Measurements from ENCODE around the gene POU6F1.
"Not testable (repeated sequence)": the region's sequence is repeated elsewhere in the genome, so short reads cannot be mapped to it uniquely, and the experiment has no call there.

The POU6F1 gene, protein sequence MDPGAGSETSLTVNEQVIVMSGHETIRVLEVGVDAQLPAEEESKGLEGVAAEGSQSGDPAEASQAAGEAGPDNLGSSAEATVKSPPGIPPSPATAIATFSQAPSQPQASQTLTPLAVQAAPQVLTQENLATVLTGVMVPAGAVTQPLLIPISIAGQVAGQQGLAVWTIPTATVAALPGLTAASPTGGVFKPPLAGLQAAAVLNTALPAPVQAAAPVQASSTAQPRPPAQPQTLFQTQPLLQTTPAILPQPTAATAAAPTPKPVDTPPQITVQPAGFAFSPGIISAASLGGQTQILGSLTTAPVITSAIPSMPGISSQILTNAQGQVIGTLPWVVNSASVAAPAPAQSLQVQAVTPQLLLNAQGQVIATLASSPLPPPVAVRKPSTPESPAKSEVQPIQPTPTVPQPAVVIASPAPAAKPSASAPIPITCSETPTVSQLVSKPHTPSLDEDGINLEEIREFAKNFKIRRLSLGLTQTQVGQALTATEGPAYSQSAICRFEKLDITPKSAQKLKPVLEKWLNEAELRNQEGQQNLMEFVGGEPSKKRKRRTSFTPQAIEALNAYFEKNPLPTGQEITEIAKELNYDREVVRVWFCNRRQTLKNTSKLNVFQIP

DNA sequence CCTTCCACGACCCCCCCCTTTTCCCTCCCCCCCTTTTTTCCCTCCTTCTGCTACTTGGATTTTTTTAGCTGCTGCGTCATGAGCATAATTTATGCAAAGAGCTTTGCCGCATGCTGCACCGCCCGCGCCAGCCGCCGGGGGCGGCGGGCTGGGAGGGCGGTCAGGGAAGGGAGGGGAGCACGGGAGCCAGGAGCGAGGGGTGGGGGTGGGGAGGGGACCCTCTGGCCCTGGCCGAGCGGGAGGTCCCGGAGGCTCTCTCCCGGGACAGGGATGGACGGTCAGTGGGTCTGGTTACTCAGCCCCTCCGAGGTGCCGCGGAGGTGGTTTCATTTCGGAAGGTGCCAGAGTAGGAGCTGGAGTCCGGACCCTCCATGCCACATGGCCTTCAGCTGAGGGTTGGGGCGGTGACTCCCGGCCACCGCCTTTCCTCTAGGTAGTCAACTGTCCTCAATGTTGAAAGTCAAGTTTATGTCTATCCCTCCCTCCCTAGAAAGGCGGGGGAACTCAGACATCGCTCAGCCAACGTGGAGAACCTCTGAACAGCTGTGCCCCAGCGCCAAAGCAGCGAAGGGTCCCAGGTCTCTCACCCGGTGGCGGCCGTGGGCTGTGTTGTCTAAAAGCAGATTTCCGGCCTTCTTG lies at the start of gene POU6F1:
POU6F1 (minus strand) TSS at position 95 of the 639 bp plus-strand sequence. CDS start 11,226 bp downstream, outside the sequence.
- DNase-seq: peak; percentile 83

DNA sequence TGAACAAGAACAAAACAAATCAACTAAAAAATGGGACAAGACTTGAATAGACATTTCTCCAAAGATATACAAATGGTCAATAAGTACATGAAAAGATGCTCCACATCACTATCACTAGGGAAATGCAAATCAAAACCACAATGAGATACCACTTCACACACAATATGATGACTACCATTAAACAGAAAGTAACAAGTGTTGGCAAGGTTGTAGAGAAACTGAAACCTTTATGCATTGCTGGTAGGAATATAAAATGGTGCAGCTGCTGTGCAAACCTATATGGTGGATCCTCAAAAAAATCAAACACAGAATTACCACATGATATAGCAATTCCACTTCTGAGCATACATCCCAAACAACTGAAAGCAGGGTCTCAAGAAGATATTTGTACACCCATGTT lies 47.2 kb upstream of the POU6F1 start:
- no peak for DNase-seq

DNA sequence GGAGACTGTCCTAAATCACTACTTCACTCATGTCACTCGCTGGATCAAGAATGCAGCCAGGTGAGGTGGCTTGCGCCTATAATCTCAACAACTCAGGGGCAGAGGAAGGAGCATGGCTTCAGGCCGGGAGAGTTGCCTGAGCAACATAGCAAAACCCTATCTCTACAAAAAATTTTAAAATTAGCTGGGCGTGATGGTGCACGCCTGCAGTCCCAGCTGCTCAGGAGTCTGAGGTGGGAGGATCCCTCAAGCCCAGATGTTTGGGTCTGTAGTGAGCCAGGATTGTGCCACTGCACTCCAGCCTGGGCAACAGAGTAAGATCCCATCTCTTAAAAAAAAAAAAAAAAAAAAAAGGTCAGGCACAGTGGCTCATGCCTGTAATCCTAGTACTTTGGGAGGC lies 46.4 kb upstream of the POU6F1 start:
- DNase-seq: no peak

DNA sequence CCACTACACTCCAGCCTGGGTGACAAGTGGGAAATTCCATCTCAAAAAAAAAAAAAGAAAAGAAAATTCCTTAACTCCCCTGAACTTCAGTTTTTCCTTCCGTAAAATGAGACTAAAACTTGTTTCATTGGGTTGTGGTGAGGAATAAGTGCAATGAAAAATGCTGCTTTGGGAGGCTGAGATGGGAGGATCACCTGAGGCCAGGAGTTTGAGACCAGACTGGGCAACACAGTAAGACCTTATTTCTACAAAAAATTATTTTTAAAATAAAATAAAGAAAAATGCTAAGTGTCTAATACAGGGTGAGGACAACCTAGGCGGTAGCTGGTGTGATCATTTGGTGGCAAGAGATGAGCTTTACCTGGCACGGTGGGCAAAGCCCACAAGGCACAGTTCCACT lies 45.5 kb upstream of the POU6F1 start:
- no peak for DNase-seq

DNA sequence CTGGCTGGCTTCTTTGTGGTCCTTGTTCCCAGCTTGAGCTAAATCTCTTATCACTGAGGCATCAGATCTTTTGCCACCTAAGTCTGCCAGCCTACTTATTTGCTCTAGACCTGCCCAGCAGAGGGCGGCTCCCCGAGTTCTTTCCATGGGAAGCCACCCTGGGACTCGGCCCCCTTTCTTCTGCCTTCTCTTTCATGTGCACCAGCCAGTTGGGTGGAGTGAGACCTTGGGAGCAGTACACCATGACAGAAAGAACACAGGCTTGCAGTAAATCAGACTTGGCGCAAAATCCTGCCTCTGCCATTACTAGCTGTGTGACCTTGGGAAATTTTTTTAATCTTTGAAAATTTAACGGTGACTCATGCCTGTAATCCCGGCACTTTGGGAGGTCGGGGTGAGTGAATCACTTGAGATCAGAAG lies 44.9 kb upstream of the POU6F1 start:
- DNase-seq: peak; percentile 59

DNA sequence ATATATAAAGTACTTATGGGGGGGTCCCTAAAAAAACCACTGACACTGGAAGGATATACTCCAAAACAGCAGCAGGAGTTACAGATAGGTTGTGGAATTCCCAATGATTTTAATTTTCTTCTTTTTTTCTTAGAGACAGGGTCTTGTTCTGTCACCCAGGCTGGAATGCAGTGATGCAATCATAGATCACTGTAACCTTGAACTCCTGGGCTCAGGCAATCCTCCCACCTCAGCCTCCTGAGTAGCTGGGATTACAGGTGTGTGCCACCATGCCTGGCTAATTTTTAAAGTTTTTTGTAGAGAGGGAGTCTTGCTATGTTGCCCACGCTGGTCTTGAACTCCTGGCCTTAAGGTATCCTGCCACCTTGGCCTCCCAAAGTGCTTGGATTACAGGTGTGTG lies 41.7 kb upstream of the POU6F1 start:
- DNase-seq: not testable (repeated sequence)

DNA sequence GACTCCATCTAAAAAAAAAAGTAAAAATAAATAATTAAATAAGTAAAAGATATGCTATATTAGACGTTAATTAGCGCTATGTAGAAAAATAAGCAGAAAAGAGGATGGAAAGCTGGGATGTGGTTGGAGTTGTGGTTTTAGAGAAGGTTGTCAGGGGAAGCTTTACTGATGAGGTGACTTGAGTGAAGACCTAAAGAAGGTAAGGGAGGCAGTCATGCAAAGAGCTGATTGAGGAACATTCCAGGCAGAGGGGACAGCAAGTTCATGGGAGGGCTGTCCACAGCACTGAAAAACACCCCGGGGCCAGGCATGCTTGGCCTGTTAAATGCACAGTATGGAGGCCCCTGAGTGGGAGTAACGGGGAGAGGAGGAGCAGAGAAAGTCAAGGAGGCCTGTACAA lies 36.7 kb upstream of the POU6F1 start:
- no peak for DNase-seq

DNA sequence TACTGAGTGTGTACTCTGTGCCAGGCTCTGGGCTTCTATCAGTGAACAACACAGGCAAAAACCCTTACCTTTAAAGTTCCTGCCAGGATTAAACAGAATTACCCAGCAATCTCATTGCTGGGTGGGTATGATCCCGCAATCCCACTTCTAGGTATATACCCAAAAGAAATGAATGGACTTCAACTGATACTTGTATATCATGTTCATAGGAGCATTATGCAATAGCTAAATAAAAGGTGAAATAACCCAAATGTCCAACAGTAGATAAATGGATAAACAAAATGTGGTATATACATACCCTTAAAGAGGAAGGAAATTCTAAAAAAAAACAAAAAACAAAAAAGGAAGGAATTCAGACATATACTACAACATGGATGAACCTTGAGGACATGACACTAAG lies 35.4 kb upstream of the POU6F1 start:
- DNase-seq: no peak

DNA sequence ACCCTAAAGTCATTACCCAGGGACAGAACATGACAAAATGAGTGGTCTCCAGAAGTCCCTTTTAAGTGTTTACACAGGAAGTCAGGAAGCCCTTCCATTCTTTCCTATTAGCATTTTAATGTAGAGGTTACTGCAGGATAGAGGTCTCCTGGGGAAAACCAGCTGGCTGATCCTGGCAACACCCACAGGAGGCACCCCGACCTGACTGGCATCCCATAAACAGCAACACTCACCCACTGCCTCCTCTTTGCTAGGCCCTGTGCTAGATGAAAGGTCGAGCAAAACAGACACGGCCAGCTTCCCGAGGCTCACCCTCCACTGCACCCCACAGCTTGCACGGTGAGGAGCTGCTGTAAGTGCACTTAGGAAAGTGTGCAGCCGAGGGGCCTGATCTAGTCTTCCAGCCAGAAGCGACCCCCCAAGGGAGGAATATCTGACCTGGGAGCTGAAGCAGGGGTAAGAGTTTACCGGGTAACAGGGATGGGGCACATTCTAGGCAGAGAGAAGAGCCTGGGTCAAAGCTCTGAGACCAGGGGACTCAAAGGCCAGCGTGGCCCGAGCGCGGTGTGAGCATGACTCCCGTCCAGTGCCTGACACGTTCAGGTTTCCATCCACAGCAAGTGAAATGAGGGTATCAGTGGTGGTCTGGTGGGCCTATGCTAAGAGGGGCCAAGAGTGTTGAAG lies 29.8 kb upstream of the POU6F1 start:
- DNase-seq: no peak

DNA sequence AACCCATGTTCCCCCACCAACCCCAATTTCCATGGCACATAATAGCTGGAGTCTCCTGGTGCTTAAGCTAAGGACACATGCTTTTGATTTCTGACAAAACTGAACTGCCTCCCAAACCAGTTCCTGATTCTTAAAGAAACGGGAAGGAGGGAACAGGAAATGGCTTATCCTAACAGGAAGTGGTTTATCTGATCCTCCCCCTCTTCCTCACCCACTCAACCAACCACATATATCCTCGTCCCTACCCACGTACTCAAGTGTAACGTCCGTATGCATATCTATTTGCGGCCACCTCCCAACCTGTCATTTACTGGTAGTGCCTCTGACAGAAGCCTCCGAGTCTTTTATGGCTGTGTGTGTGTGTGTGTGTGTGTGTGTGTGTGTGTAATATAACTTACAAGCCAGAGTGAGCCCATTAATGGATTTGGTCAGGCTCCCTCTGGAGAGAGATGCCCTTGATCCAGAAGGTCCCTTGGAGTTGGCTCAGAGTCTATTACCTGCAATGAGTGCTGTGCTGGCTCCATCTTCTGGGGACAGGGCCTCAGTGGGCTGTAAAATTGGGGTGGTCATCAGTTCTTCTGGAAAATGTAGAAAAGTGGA lies 28.5 kb upstream of the POU6F1 start:
- peak; percentile 51 for DNase-seq

DNA sequence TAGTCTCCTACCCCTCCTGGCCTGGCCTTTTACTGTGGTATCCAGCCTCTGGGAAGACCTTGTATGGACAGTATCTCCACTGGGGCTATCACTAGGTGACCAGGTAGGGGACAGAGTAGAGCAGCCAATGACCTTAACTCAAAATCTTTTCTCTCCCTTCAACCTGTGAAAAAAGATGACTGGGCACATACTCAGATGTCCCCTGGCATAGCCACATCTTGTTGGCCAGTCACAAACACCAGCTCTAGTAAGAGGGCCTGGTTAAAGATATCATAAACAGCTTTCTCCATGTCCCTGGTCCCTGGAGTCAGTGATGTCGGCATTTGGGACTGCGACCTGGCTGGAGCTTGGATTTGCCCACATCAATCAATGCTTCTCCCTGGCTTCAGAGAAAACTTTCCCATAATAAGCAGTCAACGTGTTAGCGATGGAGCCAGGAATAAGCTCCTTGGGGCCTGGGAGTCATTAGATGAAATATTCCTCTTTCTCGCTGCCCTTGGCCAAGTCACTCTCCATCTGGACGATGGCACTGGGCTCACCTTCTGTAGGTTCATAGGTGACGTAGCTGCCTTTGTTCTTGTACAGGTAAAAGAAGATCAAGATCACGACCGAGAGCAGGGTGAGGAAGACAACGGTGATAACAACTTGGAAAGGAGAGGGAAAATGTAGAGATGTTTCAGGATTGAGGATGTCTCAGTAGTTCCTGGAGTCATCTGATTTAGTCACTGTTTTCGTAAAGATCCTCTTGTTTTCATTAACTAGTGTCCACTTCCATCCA lies 27.8 kb upstream of the POU6F1 start:
- no peak for DNase-seq

DNA sequence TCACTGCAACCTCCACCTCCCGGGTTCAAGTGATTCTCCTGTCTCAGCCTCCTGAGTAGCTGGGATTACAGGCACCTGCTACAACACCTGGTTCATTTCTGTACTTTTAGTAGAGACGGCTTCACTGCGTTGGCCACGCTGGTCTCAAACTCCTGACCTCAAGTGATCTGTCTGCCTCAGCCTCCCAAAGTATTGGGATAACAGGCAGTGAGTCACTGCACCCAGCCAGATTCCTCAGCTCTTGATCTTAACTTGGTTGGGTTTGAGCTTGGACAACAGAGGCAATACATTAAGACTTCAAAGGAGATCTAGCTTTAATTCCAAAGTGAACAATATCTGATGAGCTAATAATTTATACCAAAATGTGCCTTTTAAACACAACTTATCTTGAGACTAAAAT lies 26.4 kb upstream of the POU6F1 start:
- peak; percentile 11 for DNase-seq

DNA sequence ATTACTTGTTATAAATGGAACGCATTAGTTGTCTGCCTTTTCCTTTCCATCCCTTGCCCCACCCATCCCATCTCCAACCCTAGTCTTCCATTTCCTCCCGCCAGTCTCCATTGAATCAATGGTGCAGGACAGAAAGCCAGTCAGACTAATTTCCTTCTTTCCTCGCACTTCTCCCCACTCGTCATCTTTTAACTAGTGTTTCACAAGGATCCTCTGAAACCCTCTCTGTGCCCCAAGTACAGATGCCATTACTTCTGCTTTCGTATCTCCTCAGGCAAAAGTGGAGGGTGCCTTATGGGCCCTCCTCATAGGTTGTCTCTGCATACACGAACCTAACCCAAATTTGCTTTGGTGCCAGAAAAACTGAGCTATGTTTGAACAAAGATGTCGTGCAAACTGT lies 25.0 kb upstream of the POU6F1 start:
- no peak for DNase-seq

DNA sequence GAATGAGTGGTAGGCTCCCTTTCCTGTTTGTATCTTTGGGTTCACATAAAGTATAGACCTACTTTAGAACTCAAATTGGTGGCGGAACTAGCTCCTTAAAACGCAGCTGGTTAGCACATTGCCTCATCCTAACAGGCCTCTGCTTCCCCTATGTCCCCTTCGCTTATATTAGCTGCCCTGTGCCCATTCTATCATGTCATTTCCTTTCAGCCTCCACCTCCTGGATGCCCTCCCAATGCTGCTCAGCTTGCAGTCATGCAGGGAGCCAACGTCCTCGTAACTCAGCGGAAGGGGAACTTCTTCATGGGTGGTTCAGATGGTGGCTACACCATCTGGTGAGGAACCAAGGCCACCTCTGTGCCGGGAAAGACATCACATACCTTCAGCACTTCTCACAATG lies 24.3 kb upstream of the POU6F1 start:
- no peak for DNase-seq

DNA sequence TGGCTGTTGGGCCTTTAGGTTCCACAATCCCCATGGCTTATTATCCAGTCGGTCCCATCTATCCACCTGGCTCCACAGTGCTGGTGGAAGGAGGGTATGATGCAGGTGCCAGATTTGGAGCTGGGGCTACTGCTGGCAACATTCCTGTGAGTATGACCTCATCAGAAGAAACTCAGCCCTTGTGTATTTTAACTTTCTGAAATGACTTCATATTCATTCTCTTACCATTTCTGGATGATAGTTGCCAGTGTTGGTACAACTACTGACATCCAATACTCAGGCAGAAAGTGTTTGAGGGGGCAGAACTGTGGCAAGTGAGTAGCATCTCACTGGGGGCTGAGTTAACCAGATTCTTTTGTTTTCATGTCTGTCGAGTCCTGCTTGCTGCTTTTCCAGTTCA lies 23.1 kb upstream of the POU6F1 start:
- DNase-seq: no peak

DNA sequence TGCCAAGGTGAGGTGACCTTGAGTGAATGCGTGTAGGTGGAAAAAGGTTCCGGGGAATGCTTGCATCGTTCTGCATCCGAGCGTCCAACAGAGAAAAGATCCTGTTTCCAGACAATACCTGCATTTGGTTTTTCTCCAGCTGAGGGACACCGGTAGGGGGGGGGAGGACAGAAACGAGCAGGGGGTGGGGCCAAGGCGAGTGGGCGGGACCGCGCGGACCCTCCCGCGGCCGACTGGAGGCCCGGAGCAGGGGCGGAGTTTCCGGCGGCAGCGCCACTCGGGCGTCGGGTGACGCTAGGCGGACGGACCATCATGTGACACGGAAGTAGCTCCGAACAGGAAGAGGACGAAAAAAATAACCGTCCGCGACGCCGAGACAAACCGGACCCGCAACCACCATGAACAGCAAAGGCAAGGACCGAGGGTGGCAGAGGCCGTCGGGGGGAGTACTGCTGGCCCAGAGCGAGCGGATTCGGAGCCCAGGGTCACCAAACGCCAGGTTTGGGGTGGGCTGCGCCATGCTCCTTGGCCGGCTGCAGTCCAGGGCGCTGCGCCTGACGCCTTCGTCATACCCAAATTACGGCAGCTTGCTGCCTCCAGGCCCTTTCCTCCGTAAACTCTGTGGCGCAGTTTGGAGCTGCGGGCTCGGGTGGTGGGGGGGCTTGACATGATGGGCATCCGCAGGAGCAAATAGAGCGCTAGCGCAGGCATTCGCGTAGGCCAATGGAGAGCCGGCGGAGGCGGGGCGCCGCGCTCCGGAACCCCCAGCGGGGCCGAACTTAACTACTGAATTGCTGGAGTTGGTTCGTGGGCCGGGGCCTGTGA lies 20.9 kb upstream of the POU6F1 start, which contains the start of gene DAZAP2:
DAZAP2 (plus strand) TSS at position 317 of the 825 bp plus-strand sequence; CDS start at position 399, 82 bp downstream.
- peak; percentile 95 for DNase-seq

DNA sequence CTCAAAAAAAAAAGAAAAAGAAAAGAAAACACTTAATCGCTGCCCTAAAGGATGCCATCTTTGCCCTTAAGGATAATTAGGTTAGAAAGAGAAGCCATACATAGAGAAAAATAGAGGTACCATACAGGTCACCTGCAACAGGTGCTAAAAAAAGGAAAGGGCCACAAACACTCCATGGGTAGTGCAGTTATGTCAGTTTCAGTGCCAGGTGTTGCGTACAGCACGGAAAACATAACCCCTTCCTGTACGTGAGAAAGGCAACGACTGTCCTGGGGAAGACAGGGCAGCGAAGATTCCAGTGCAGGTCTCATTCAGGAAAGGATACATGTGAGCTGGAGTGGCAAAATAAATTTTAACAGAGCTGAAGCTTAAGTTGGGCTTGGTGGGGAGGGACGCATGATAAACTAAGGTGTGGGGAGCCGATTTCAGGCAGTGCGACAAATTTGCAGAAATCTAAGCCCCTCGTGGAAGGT lies 20.2 kb upstream of the POU6F1 start:
- DNase-seq: no peak

DNA sequence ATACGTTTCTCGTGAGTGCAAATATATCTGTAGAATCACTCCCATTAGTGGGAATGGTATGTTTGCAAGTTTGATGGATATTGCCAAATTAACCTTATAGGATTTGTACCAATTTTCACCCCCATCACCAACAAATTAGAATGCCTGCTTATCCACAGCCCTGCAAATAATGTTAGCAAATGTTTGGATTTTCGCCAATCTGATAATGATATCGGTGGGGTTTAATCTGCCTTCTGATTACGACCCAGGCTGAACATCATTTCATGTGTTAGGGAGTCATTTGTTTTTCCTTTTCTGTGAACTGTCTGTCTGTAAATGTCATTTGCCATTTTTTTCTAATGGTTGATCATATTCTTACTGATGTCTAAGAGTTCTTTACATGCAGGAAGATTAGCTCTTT lies 16.7 kb upstream of the POU6F1 start:
- DNase-seq: no peak

DNA sequence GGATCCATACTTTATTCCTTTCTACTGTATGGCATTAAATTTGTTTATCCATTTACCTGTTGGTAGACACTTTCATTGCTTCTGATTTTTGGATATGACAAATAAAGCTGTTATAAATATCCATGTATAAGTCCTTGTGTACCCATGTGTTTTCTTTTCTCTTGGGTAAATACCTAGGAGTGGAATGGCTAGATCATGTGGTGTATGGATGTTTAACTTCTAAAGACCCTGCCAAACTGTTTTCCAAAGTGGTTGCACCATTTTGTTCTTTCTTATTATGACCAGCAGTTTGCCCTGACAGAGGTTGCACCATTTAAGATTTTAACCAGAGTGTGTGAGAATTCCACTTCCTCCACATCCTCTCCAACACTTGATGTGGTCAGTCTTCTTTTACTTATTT lies 14.8 kb upstream of the POU6F1 start:
- DNase-seq: no peak

DNA sequence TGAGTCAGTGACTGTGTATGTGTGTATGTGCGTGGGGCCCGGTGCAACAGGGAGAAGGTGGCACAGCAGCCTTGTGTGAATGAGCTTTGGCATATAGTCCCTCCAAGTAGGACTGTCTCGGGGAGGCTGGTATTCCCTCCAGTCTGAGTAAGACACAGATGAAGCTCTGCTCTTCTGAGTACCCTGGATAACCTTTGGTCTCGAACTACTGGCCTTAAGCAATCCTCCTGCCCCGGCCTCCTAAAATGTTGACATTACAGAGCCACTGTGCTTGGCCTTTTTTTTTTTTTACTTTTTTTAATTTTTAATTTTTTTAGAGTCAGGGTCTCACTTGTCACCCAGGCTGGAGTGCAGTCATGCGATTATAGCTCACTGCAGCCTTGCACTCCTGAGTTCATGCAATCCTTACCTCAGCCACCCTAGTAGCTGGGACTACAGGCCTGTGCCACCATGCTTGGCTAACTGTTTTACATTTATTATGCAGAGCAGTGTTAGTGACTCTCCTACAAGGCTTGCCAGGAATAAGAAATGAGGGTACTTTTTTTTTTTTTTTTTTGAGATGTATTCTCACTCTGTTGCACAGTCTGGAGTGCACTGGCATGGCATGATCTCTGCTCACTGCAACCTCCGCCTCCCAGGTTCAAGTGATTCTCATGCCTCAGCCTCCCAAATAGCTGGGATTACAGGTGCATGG lies 11.4 kb upstream of the POU6F1 start:
- no peak for DNase-seq

Data from fibroblast of upper back skin (primary cell).